Neutrophil (primary cell): ENCODE data around the gene CACNA1D.

ENCODE experiments used
- H3K27ac ChIP-seq: fragments of 200-600 bp; sonication (generic); 2 replicates; pipeline ENCODE4 v1.5.1; 2016; ENCODE audit warnings: mild to moderate bottlenecking, moderate library complexity
- H3K27me3 ChIP-seq: fragments of 200-600 bp; sonication (generic); 2 replicates; pipeline ENCODE4 v1.6.0; 2016; ENCODE audit warnings: mild to moderate bottlenecking
- H3K36me3 ChIP-seq: fragments of 200-600 bp; sonication (generic); 2 replicates; pipeline ENCODE4 v1.5.1; 2017
- H3K4me1 ChIP-seq, 2 experiments: fragments of 200-600 bp in 1 of 2; sonication (generic) in 1 of 2; 1 replicate in 1 of 2; 2 replicates in 1 of 2; pipeline versions ENCODE4 v1.5.1 to v1.6.1; 2013 to 2016; ENCODE audit warnings: low read depth in 1 of 2, low read length in 1 of 2, mild to moderate bottlenecking in 1 of 2, moderate library complexity in 1 of 2; ENCODE audit not compliant: control insufficient read depth in 1 of 2, insufficient read depth in 1 of 2
- H3K4me3 ChIP-seq, 2 experiments: fragments of 200-600 bp in 1 of 2; sonication (generic) in 1 of 2; 1 replicate in 1 of 2; 2 replicates in 1 of 2; pipeline ENCODE4 v1.5.1; 2013 to 2016; ENCODE audit warnings: low read depth in 1 of 2, low read length in 1 of 2, mild to moderate bottlenecking in 1 of 2, moderate library complexity in 1 of 2
- H3K9me3 ChIP-seq: fragments of 200-600 bp; sonication (generic); 2 replicates; pipeline ENCODE4 v1.5.1; 2016
- CTCF ChIP-seq: fragments of 200-600 bp; sonication (generic); IDR thresholded peaks from 2 replicates; pipeline ENCODE4 v1.5.1; 2016; ENCODE audit warnings: antibody characterized with exemption

Gene CACNA1D

GRCh38 chr3:53795176-53795575, 300.8 kb downstream of the CACNA1D start:
- H3K27ac ChIP-seq: no peak overlapping the region
- peaks cover 39% of the 10 kb centered on the region for H3K27me3 ChIP-seq
- no peak for TF ChIP-seq CTCF
- no peaks in the 10 kb centered on the region for H3K36me3 ChIP-seq
- H3K4me3 ChIP-seq: no peak overlapping the region
- H3K4me1 ChIP-seq: no peaks in the 10 kb centered on the region
- no peaks in the 10 kb centered on the region for H3K9me3 ChIP-seq

GRCh38 chr3:53795789-53796560, 301.6 kb downstream of the CACNA1D start:
- no peak for TF ChIP-seq CTCF
- Histone ChIP-seq H3K4me1 (no peaks in the 10 kb centered on the region), H3K27me3 (peaks cover 36% of the 10 kb centered on the region)

GRCh38 chr3:53798144-53798543, 303.7 kb downstream of the CACNA1D start:
- TF ChIP-seq CTCF: no peak
- Histone ChIP-seq H3K27ac (no peak overlapping the region), H3K4me3 (no peak overlapping the region), H3K9me3 (no peaks in the 10 kb centered on the region), H3K27me3 (peaks cover 36% of the 10 kb centered on the region), H3K4me1 (no peaks in the 10 kb centered on the region), H3K36me3 (no peaks in the 10 kb centered on the region)

More at GRCh38 chr3:53795789-53796560, 301.6 kb downstream of the CACNA1D start:
- H3K9me3 ChIP-seq: no peaks in the 10 kb centered on the region
- no peaks in the 10 kb centered on the region for H3K36me3 ChIP-seq
- H3K27ac ChIP-seq: no peak overlapping the region
- H3K4me3 ChIP-seq: no peak overlapping the region

DNA sequence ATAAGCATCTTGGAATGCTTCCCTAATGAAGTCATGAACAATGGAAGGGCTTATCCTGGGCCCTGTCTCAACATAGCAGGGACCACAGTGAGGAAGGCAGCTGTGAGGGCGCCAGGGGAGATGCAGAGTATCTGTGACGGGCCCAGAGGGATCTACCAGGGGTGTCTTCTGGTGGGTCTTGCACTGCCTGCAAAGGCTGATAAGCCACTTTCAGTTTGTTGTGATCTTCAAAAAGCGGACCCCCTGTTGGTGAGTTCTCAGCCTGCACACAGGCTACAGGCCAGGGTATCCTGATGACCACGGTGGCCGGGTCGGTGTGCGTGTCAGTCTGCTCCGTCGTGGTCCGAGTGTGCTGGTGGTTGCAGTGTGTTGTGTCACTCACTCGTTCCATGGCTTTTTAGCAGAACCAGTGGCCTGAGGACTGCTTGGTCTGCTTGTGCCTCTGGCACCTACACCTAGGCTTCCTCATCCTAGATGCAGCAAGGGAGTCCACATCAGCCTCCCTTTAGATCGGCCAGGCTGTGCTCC, 305.0 kb downstream of the CACNA1D start:
- no peaks in the 10 kb centered on the region for H3K9me3 ChIP-seq
- H3K4me1 ChIP-seq: no peaks in the 10 kb centered on the region
- no peaks in the 10 kb centered on the region for H3K36me3 ChIP-seq
- no peak overlapping the region for H3K27ac ChIP-seq
- TF ChIP-seq CTCF: no peak
- no peak overlapping the region for H3K4me3 ChIP-seq
- peaks cover 36% of the 10 kb centered on the region for H3K27me3 ChIP-seq

GRCh38 chr3:53800041-53800906, 305.9 kb downstream of the CACNA1D start:
- TF ChIP-seq CTCF: no peak

More at GRCh38 chr3:53800041-53800906, 305.9 kb downstream of the CACNA1D start:
- peaks cover 34% of the 10 kb centered on the region for H3K27me3 ChIP-seq
- H3K4me3 ChIP-seq: no peak overlapping the region
- no peaks in the 10 kb centered on the region for H3K36me3 ChIP-seq
- no peaks in the 10 kb centered on the region for H3K9me3 ChIP-seq
- no peak overlapping the region for H3K27ac ChIP-seq
- H3K4me1 ChIP-seq: no peaks in the 10 kb centered on the region
